Measurements from ENCODE around the gene NFE2L1.
A peak's percentile ranks its signal among the peaks of the same experiment; 100 is the strongest.

Gene NFE2L1

DNA sequence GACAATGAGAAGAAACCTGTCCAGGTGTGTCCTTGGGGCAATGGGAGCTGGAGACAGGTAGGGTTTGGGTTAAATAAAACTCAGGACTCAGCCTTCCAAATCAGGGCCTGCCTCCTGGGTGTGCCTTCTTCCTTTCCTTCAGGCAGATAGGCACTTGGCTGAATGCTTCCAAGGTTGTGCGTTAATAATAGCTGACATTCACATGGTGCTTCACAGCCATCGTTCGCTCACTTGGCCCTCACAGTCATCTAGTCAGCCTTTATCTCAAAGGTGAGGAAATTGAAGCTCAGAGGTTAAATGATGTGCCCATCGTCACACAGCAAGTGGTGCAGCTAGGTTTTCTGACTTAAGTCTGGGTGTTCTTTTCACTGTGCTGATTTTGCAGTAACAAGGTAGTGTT, 9.5 kb downstream of the NFE2L1 start:
- TF ChIP-seq, protein P1, sequence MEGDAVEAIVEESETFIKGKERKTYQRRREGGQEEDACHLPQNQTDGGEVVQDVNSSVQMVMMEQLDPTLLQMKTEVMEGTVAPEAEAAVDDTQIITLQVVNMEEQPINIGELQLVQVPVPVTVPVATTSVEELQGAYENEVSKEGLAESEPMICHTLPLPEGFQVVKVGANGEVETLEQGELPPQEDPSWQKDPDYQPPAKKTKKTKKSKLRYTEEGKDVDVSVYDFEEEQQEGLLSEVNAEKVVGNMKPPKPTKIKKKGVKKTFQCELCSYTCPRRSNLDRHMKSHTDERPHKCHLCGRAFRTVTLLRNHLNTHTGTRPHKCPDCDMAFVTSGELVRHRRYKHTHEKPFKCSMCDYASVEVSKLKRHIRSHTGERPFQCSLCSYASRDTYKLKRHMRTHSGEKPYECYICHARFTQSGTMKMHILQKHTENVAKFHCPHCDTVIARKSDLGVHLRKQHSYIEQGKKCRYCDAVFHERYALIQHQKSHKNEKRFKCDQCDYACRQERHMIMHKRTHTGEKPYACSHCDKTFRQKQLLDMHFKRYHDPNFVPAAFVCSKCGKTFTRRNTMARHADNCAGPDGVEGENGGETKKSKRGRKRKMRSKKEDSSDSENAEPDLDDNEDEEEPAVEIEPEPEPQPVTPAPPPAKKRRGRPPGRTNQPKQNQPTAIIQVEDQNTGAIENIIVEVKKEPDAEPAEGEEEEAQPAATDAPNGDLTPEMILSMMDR (conservative IDR thresholded peaks at IDR 0.05; ENCODE audit: low read depth, low read length): no peak
- Histone ChIP-seq H4K20me1 (ENCODE audit: insufficient read depth) (no peaks in the 10 kb centered on the region), H2AFZ (ENCODE audit: low read depth) (no peak overlapping the region), H3K27me3 (ENCODE audit: insufficient read depth, low read depth) (no peaks in the 10 kb centered on the region), H3K36me3 (ENCODE audit: insufficient read depth) (peaks cover 16% of the 10 kb centered on the region; the same call in 1 of the 2 replicates), H3K9ac (no peak overlapping the region), H3K4me2 (no peak overlapping the region), H3K79me2 (ENCODE audit: insufficient read depth, low read depth) (peaks cover 59% of the 10 kb centered on the region), H3K27ac (no peak overlapping the region; the same call in 1 of the 2 replicates), H3K4me1 (ENCODE audit: low read depth, poor library complexity, severe bottlenecking) (peaks cover 64% of the 10 kb centered on the region), H3K4me3 (IDR thresholded peaks at IDR 0.05; ENCODE audit: insufficient read depth, low read depth, low read length) (no peak overlapping the region)

DNA sequence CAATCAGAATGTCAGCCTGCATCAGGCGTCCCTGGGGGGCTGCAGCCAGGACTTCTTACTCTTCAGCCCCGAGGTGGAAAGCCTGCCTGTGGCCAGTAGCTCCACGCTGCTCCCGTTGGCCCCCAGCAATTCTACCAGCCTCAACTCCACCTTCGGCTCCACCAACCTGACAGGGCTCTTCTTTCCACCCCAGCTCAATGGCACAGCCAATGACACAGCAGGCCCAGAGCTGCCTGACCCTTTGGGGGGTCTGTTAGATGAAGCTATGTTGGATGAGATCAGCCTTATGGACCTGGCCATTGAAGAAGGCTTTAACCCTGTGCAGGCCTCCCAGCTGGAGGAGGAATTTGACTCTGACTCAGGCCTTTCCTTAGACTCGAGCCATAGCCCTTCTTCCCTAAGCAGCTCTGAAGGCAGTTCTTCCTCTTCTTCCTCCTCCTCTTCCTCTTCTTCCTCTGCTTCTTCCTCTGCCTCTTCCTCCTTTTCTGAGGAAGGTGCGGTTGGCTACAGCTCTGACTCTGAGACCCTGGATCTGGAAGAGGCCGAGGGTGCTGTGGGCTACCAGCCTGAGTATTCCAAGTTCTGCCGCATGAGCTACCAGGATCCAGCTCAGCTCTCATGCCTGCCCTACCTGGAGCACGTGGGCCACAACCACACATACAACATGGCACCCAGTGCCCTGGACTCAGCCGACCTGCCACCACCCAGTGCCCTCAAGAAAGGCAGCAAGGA, 10.4 kb downstream of the NFE2L1 start:
- no peaks in the 10 kb centered on the region for H4K20me1 ChIP-seq (ENCODE audit: insufficient read depth)
- peaks cover 16% of the 10 kb centered on the region; the same call in 1 of the 2 replicates for H3K36me3 ChIP-seq (ENCODE audit: insufficient read depth)
- H3K4me2 ChIP-seq: no peak overlapping the region
- no peak overlapping the region for H3K9ac ChIP-seq
- peaks cover 60% of the 10 kb centered on the region for H3K4me1 ChIP-seq (ENCODE audit: low read depth, poor library complexity, severe bottlenecking)
- H3K27ac ChIP-seq: peak overlapping the region; percentile 20; the same call in 1 of the 2 replicates
- TF ChIP-seq, protein P1 (conservative IDR thresholded peaks at IDR 0.05; ENCODE audit: low read depth, low read length): no peak
- no peak overlapping the region for H3K4me3 ChIP-seq (IDR thresholded peaks at IDR 0.05; ENCODE audit: insufficient read depth, low read depth, low read length)
- H2AFZ ChIP-seq (ENCODE audit: low read depth): no peak overlapping the region
- H3K27me3 ChIP-seq (ENCODE audit: insufficient read depth, low read depth): no peaks in the 10 kb centered on the region
- H3K79me2 ChIP-seq (ENCODE audit: insufficient read depth, low read depth): peaks cover 49% of the 10 kb centered on the region

DNA sequence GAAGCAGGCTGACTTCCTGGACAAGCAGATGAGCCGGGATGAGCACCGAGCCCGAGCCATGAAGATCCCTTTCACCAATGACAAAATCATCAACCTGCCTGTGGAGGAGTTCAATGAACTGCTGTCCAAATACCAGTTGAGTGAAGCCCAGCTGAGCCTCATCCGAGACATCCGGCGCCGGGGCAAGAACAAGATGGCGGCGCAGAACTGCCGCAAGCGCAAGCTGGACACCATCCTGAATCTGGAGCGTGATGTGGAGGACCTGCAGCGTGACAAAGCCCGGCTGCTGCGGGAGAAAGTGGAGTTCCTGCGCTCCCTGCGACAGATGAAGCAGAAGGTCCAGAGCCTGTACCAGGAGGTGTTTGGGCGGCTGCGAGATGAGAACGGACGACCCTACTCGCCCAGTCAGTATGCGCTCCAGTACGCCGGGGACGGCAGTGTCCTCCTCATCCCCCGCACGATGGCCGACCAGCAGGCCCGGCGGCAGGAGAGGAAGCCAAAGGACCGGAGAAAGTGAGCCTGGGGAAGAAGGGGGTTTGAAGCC, 11.0 kb downstream of the NFE2L1 start:
- H3K27ac ChIP-seq: peak overlapping the region; percentile 20; the same call in 1 of the 2 replicates

DNA sequence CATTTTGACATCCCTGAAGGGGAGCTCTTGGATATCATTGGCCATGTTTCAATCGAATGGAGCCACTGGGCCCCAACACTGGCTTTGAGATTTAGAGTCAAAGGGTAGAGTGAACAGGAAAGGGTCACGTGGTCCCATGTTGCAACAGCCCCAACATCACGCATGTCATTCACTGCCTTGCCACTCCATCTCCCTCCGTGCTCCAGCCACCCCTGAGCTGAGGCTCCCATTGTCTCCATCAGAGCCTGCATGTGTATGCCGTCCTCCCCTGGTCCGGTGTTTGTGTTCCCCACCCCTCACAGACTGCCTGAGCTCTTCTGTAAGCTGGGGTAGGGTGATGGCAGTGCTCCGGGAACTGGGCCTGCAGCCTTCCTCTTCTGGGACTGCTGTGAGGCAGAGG, 12.1 kb downstream of the NFE2L1 start:
- Histone ChIP-seq H3K27ac (no peak overlapping the region), H3K4me1 (ENCODE audit: low read depth, poor library complexity, severe bottlenecking) (peaks cover 44% of the 10 kb centered on the region), H3K79me2 (ENCODE audit: insufficient read depth, low read depth) (peaks cover 33% of the 10 kb centered on the region; the same call in 1 of the 2 replicates), H2AFZ (ENCODE audit: low read depth) (no peak overlapping the region), H3K9ac (no peak overlapping the region), H3K36me3 (ENCODE audit: insufficient read depth) (peaks cover 16% of the 10 kb centered on the region; the same call in 1 of the 2 replicates), H4K20me1 (ENCODE audit: insufficient read depth) (no peaks in the 10 kb centered on the region), H3K27me3 (ENCODE audit: insufficient read depth, low read depth) (no peaks in the 10 kb centered on the region), H3K4me3 (IDR thresholded peaks at IDR 0.05; ENCODE audit: insufficient read depth, low read depth, low read length) (no peak overlapping the region), H3K4me2 (no peak overlapping the region)
- TF ChIP-seq, protein P1 (conservative IDR thresholded peaks at IDR 0.05; ENCODE audit: low read depth, low read length): no peak

More for the DNA sequence above, 11.0 kb downstream of the NFE2L1 start:
- H3K36me3 ChIP-seq (ENCODE audit: insufficient read depth): peaks cover 16% of the 10 kb centered on the region; the same call in 1 of the 2 replicates
- H3K4me1 ChIP-seq (ENCODE audit: low read depth, poor library complexity, severe bottlenecking): peaks cover 55% of the 10 kb centered on the region
- no peak overlapping the region for H3K4me3 ChIP-seq (IDR thresholded peaks at IDR 0.05; ENCODE audit: insufficient read depth, low read depth, low read length)
- no peak overlapping the region for H3K4me2 ChIP-seq
- no peaks in the 10 kb centered on the region for H4K20me1 ChIP-seq (ENCODE audit: insufficient read depth)
- TF ChIP-seq, protein P1 (conservative IDR thresholded peaks at IDR 0.05; ENCODE audit: low read depth, low read length): no peak
- peaks cover 43% of the 10 kb centered on the region for H3K79me2 ChIP-seq (ENCODE audit: insufficient read depth, low read depth)
- H2AFZ ChIP-seq (ENCODE audit: low read depth): no peak overlapping the region
- no peak overlapping the region for H3K9ac ChIP-seq
- H3K27me3 ChIP-seq (ENCODE audit: insufficient read depth, low read depth): no peaks in the 10 kb centered on the region
